Left forelimb (tissue), 1 donor: ENCODE results near the gene LRFN5.
"Not testable (repeated sequence)": the region's sequence is repeated elsewhere in the genome, so short reads cannot be mapped to it uniquely, and the experiment has no call there.

ENCODE experiments used
- DNase-seq: peaks from one replicate; pipeline ENCODE4 v3.0.0-alpha.2; 2018; ENCODE audit warnings: low spot score

Gene LRFN5

DNA sequence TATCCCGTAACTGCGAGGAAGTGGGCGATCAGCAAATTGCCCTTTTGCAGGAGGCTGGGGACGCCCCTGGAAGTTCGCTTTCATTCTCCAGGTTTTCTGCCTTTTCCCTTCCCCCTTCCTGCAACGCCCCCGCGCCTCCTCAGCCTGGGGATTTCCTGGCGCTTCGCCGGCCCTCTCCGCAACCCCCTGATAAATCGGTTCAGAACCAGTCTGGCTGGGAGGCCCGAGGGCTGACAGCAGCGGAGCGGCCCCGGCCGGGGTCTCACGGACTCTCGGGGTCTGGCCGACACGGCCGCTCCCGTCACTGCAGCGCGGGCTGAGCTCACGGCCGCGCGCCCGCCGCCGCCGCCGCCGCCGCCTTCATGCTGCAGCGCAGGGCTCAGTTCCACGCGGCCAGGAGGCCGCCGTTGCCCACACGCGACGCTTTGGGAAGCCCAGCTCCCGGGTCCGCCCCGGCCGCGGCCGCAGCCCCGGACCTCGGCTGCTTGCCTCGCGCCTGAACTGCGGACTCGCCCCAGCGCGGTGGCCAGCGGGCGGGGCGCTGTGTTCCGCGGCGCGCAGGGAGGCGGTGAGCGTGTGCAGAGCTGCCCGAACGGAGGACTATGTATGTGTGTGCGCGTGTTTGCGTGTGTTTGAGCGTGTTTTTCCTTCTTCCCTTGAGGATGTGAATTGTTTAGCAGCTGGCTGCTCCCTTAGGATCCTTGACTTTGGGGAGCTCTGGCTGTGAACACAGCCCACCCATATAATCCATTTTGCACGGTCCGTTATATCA is at the start of gene LRFN5:
Gene LRFN5 (plus strand): TSS at position 345 of the 772 bp plus-strand sequence.
- peak; percentile 88 for DNase-seq

- DNase-seq = no peak
Observed at GRCh38 chr14:41558490-41558889, 48.2 kb upstream of the LRFN5 start.

- DNase-seq = not testable (repeated sequence)
Observed at GRCh38 chr14:41566864-41567263, 39.8 kb upstream of the LRFN5 start.

GRCh38 chr14:41568979-41569378 is 37.7 kb upstream of the LRFN5 start:
- DNase-seq = no peak

- no peak for DNase-seq
Observed at GRCh38 chr14:41570415-41571155, 36.1 kb upstream of the LRFN5 start.

- DNase-seq = no peak
Observed at GRCh38 chr14:41586237-41586636, 20.4 kb upstream of the LRFN5 start.

GRCh38 chr14:41597647-41598046 is 9.0 kb upstream of the LRFN5 start:
- DNase-seq = no peak

GRCh38 chr14:41599805-41600385 is 6.8 kb upstream of the LRFN5 start:
- not testable (repeated sequence) for DNase-seq

DNA sequence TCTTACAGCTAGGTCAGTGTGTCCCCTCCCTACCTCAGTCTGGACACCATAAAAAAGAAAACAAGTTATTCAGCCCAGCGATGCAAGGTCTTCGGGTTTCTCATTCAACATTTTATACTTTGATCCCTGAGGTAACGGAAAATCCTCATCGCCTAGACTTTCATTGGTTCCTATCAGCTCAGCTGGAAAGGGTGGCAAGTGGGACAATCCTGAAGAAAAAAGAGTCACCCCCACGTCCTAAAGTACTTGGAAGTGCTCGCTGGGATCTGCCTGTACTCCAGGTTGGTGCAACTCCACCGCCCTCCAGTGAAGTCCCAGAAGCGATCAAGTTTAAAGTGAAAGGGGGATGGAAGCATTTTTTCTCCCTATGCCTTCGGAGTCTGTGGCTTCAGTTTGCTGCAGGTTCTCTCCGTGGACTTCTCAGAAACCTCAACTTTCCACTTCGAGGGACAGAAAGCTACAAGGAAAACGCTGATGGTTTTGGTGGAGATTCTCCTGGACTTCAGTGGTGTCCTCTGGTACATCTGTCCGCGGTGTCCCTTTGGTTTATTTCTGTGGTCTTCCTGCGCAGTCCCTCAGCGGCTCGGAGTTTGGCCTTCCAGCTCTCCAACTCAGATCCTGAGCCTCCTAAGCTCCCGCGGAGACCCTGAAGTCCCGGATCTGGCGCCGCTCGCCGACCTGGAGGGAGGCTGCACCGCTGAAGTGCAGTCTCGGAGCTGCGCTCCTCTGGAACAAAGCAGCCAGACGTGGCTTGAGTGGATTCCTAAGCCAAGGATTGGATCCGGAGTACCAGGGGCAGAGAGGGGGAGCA is 1.8 kb upstream of the LRFN5 start:
- peak; percentile 83 for DNase-seq

DNA sequence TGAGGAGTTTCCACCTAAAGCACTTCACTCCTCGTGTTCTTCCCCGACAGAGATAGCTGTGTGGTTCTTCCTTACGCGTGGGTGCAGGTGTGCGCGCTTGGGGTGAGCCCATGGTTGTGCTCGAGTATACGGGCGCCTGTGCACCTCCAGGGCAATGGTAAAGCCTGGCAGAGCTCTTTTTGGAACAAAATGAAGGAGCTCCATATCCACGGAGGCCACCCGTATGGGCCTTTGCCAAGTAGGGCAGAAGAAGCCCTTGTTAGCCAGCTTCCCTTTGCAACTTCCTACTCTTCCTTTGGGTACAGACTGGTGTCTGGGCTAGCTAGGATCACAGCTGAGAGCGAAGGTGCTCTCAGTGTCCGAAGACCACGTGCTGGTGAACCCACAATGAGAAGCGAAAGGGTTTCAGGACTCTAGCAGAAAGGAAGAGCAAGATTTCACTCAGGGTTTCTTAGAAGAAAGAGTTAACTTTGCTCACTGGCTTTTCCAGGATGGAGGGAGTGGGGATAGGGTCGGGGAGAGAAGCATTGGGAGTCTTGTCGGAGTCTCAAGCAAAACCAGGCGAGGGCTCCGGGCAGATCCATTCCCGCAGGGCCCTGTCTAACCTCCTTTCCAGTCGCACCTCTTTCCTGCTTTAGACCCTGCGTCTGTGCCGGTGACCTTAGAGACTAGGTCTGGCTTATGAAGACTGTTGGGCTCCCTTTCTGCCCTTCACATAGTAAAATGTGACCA is 960 bp upstream of the LRFN5 start:
- DNase-seq = peak; percentile 71

DNA sequence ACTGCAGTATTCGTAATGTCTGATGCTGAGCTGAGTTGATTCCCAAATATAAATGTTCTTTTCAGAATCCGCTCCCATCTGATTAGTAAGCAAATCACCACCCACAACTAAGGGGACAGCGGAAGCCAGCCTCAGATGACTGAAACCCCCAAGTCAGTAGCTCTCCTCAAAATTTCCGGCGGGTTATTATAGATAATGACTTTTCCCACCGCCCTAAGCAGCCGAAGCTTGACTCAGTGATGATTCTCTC is 469 bp upstream of the LRFN5 start:
- DNase-seq = no peak

- DNase-seq = peak; percentile 71
Observed at GRCh38 chr14:41607304-41607775, 664 bp downstream of the LRFN5 start.

- peak; percentile 65 for DNase-seq
Observed at GRCh38 chr14:41607966-41608663, 1.4 kb downstream of the LRFN5 start.

GRCh38 chr14:41608681-41609390 is 2.2 kb downstream of the LRFN5 start:
- no peak for DNase-seq

DNA sequence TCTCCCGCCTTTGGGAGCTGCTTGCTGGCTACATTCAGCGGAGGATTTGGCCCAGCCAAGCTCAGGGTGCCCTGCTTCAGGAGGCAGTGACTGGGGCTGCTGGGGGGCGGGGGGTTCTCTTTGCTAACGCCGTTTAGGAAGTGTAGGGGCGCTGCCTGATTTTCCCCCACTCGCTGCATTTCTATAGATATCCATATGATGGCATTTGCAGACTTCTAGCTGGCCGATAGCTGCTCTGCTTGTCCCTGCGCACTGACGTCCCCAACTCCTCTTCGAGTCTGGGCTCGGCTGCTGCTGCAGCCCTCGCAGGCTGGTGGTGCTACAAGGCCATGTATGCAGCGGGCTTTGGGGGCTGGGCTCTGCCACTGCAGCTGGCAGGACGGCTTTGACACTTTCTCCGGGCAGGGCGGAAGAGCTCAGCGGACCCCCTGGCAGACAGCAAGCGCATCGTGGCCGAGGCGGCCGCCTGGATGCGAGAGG is 3.1 kb downstream of the LRFN5 start:
- DNase-seq = peak; percentile 90

- DNase-seq = no peak
Observed at GRCh38 chr14:41615011-41615595, 8.4 kb downstream of the LRFN5 start.

GRCh38 chr14:41623736-41624135 is 17.1 kb downstream of the LRFN5 start:
- DNase-seq = no peak

DNA sequence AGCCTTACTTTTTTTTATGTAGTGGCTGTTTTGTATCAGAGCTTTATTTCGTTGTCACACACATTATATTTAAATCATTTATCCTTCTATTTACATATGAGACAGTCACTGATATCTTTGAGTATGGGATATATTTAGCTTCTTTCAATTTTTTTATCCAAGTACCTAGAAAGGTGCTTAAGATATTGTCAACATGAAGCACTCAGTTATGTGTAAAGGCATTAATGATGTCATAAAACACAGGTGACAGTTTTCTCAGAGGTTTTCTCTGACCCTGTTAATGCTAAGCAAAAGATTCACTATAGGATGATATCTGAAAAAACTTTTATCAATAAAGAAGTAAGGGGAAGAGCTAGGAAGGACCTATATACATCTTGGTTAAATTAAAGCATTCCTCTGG is 23.2 kb downstream of the LRFN5 start:
- DNase-seq = no peak

DNA sequence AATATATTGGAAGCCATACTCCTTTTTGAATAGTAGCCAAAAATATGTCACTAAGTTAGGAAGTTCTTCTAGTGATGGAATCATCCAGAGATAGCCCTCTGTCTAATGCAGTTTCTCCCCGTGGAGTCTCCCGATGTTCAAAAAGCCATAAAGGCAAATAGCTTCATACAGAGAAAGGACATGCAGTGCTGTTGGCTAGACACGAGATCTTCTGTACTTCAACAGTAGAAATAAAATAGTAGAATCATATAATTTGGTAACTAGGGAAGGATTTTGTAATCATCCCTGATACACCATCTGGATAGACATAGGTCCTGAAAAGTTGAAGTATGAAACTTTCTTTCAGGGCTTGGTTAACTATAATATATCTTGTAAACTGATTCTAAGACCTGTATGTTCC is 27.6 kb downstream of the LRFN5 start:
- no peak for DNase-seq
